Stimulated activated naive CD8-positive, alpha-beta T cell treated with anti-CD3 and anti-CD28 coated beads, Interleukin-15, Interleukin-2, amounts not matched to agents 100 U/mL and 50 U/mL, for 24 hours (primary cell): ENCODE results near the gene IDS.
A peak's percentile ranks its signal among the peaks of the same experiment; 100 is the strongest.
"Not testable (repeated sequence)": the region's sequence is repeated elsewhere in the genome, so short reads cannot be mapped to it uniquely, and the experiment has no call there.

Experiments
- ATAC-seq: fragments of 150-1000 bp; cut with Tn5 transposase; one replicate; pipeline ENCODE4 v1.10.0; 2021
- DNase-seq: peaks from one replicate; pipeline ENCODE4 v3.0.0; 2021

Gene IDS

DNA sequence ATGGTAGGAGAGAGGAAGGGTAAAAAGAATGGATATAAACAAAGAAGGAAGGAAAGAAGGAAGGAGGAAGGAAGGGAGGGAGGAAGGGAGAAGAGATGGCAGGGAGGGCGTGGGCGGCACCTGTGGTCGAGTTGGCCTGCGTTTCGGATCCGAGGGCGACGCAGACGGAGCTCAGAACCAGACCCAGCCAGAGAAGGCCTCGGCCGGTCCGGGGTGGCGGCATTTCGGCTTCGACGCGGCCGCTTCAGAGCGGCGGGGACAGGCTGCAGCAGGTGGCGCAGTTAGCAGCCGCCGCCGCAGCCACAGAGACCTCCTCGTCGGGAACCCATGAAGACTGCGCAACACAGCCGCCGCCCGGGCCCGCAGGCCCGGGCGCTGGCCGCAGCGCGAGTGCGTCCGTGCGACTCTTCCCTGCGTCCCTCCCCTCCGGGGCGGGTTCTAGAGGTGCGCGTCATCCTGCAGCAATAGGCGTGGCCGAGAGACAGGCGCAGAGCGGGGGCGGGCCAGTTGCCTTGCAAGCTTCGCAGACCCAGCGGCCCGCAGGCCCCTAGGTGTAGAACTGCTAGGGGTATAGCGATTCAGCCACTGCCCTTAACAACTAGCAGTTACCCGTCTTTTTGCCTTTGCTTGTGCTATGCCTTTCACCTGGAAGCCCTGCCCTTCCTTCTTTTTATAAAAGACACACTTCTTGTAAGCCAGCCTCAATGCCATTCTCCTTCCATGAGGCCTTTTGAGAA is at the start of gene IDS:
Gene IDS, minus strand, starts transcription at position 392 of the 737 bp plus-strand sequence. Its CDS starts 169 bp downstream, at position 223.
- DNase-seq = peak; percentile 87
- peak; percentile 78 for ATAC-seq

DNA sequence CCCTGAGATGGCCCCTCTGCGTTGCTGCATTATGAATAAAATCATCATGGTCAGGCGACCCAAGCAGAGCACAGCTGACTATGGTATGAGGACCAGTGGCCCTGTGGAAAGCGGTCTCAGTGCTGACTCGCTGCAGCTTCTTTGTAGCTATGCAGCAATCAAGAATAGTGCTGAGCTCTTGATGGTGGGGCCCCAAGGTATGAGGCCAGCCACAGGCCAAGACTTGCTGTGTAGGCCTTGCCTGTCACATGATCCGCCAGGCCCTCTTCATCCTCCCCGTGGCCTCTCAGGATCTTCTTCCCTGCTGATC is 46.8 kb upstream of the IDS start:
- peak; percentile 55 for ATAC-seq
- not testable (repeated sequence) for DNase-seq

DNA sequence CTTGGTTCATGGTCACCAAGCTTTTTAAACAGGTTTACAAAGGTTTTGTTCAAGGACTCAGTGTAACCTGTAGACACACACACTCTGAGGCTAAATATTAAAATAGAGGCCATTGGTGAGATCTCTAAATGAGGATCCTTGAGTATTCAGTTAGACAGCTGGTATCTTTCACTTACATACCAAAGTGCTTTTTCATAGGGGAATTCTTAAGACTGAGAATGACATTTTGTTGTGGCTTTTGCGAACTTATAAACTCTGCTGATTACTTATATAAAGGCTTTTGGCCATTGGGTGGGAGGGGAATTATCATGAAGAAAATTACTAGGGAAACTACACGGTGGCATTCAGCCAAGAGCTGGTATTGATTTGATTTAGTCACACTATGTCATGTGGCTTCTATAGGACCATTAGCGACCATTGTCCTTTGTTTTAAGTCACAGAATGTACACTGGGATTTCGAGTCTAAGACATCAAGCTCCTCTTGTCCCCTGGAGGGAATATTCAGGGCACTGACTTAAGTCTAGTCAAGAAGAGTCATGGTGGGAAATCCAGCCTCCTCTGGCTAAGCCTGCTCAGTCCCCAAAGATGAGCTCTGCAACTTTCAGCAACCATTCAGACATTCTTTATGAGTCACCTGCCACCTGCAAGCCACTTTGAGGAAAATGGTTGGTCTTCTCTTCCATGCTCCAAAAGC is 46.3 kb upstream of the IDS start:
- peak; percentile 70 for ATAC-seq

GRCh38 chrX:149550454-149550853 is 45.3 kb upstream of the IDS start:
- ATAC-seq = peak; percentile 12
- not testable (repeated sequence) for DNase-seq

More for the DNA sequence above, 46.3 kb upstream of the IDS start:
- not testable (repeated sequence) for DNase-seq

DNA sequence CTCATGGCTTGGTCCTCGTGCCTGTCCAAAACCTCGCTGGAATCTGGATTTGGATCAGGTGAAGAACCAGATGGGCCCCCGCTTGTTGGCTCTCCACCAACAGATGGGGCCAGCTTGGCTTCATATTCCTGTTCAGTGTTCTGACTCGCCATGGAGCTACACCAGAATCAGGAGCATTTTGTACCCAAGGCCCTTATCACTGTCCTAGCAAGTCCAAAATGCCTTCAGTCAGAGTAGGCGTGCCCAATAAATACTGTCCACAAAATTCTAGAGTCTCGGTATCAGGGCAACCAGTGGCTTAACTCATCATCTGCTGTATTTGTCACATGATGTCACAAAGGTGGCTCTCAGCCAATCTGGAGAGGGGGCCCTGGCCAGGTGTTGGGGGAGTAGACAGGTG is 44.6 kb upstream of the IDS start, which contains the start of gene HSFX3:
Gene HSFX3, minus strand, starts transcription at position 224 of the 400 bp plus-strand sequence. Its CDS starts 72 bp downstream, at position 152.
- DNase-seq, ATAC-seq: not testable (repeated sequence)

DNA sequence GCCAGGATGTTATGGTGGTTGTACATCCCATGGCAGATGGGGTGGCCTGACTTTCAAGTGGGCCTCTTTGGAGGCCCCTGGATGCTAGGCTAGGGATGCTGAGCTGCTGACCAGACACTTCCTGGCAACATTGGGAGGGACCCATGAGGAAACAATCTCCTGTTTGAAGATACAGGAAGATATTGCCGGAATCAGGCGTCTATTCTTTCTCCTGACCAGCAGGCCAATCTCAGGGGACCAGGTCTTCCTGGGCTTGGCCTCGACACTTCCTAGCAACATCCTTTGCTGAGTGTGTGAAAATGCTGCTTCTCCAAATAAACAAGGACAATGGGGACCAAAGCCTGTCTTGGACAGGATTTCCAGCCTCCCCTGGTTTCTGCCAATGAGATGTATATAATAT is 42.7 kb upstream of the IDS start:
- not testable (repeated sequence) for ATAC-seq, DNase-seq

DNA sequence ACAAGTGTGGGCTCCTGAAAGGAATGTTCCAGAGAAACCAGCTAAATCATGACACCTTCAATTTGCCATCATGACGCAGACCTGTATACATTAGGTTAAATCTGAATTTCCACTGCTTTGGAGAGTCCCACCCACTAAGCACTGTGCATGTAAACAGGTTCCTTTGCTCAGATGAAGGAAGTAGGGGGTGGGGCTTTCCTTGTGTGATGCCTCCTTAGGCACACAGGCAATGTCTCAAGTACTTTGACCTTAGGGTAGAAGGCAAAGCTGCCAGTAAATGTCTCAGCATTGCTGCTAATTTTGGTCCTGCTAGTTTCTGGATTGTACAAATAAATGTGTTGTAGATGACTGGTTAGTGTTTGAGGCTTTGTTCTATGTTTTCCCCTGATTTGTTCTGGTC is 41.9 kb upstream of the IDS start:
- not testable (repeated sequence) for ATAC-seq, DNase-seq

GRCh38 chrX:149545545-149546543 is 40.7 kb upstream of the IDS start:
- ATAC-seq, DNase-seq: not testable (repeated sequence)

DNA sequence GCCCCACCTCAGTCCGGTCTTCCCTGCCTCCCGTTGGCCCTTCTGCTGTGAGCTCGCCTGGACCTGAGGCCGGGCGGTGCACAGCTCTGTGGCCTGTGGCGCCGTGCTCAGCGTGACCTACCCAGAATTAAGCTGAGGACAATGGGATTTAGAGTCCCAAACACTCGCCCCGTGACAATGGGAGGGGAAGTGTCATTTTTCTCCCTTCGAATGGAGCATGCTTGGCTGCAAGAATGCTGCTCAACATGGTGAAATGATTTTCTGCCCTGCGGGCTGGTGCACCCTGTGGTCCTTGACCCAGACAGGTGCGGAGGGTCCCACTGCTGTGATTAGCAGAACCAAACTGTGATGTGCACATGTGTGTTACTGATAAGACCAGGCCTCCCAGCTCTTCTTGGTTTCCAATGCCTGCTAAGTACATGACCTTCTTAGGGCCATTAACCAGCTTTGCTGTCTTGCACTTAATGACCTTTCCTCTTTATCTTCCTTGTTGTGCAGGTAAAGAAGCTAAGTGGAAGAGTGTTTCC is 36.5 kb upstream of the IDS start:
- DNase-seq (peak; percentile 11), ATAC-seq (no peak)

DNA sequence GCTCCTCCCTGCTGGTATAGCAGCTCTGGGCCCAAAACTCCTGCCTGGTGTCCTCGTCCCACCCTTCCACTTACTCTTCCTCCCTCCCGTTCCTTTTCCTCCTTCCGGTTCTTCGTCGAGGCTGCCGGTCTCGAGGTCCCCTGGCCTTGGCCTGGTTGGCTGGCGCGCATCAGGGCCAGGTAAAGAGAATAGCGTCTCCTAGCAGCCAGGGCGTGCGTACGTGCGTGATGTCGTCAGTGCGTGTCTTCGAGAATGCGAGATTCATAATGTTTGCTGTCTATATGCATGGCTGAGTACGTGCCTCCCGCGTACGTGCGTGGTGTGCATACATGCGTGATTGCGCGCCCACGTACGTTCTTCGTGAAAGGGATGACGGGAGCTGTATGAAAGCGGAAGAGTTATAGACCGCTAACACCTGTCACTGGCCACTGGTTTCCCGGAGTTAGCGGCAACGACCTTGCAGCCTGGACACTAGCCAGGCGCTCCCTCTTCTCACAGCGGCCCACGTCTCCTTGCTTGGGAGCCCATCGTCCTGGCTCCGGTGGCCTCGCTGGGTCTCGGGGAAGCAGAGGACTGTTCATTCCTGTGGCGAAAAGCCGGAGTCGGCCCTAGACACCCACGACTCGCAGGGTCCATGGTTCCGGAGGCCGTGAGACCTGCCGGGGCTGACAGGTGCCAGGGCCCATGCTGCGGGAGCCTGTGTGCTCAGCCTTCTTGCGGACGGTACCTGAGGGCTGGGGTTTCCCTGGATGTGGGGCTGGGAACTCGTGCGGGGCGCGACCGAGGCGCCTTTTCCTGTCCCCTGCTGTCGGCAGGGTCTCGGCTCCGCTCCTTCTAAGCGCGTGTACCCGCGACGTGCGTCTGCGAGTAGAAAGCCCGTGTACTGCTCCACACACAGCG is 35.8 kb upstream of the IDS start, which contains the start of gene EOLA1:
Gene EOLA1, plus strand, starts transcription at position 392 of the 900 bp plus-strand sequence. CDS start 4,619 bp downstream, outside the sequence.
- DNase-seq = peak; percentile 84
- ATAC-seq = peak; percentile 88

DNA sequence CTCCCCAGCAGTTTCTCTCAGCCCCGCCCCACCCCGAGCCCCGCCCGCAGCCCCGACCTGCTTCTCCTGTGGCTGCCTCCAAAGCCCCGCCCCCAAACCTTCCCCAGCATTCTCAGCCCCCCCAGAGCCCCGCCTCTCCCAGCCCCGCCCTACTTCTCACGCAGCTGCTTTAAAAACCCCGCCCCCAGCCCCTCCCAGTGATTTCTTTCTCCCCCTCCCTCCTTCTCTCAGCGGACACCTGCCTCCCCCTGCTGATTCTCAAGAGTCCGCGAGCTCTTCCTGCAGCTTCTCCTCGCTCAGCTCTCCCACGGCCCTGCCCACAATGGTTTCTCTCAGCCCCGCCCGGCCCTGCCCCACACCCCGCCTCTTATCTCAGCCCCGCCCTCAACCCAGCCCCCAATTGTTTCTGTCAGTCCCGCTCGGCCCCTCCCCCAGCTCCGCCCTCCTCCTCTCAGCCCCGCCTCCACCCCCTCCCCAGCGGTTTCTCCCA is 35.1 kb upstream of the IDS start:
- ATAC-seq = peak; percentile 59
- peak; percentile 87 for DNase-seq

DNA sequence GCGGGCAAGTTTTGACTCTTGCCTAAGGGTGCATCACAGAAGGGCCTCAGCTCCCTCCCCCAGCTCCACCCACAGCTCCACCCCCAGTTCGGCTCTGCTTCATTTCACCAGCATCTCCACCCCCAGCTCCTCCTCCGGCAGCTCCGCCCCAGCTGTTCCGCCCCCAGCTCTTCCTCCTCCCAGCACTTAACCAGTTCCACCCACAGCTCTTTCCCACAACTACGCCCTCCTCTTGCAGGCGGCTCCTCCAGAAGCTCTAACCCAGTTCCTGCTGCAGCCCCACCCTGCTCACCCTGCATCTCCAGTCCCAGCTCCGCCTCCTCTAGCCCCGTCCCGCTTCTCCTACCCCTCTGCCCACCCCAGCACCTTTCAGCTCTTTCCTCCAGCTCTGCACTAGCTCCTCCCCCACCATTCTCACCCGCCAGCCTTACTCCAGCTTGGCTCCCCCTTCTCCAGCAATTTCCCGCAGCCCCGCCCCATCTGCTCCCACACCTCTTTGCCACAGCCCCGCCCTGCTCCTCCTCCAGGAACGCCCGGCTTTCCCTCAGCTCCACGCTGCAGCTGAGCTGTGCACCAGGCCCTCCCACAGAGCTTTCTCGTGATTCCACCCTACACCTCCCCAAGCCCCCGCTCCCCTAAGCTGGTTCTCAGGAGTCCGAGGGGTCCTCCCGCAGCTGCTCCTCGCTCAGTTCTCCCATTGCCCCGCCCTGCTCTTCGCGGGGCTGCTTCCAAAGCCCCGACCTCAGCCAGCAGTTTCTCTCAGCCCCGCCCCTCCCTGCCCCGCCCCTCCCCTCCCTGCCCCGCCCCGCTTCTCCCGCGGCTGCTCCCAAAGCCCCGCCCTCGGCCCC is 34.4 kb upstream of the IDS start:
- DNase-seq (peak; percentile 81), ATAC-seq (peak; percentile 41)

- DNase-seq, ATAC-seq: not testable (repeated sequence)
Observed at GRCh38 chrX:149537474-149537873, 32.4 kb upstream of the IDS start.

- not testable (repeated sequence) for ATAC-seq, DNase-seq
Observed at GRCh38 chrX:149534926-149535602, 30.0 kb upstream of the IDS start.

GRCh38 chrX:149533999-149534398 is 28.9 kb upstream of the IDS start:
- DNase-seq, ATAC-seq: not testable (repeated sequence)

DNA sequence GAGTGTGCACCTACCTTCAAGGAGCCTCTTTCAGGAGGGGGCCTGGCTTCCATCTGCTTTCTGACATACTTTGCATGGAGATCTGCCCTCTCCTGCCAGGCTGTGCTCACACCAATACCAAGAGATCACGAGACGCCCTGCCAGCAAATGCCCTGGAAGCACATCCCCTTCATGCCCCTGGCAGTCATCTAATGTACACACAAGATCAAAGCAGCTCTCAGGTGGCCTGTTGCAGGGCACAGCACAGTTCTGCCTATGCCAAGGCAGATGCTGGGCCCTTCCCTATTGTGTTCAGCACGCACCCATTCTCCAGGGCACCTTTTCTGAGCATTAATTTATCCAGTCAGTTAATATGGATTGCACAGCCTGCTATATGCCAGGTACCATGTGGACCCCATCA is 27.8 kb upstream of the IDS start:
- DNase-seq, ATAC-seq: not testable (repeated sequence)

- ATAC-seq (peak; percentile 80), DNase-seq (no peak)
Observed at GRCh38 chrX:149531599-149531998, 26.5 kb upstream of the IDS start.

- DNase-seq = no peak
- ATAC-seq = no peak
Observed at GRCh38 chrX:149528381-149528780, 23.3 kb upstream of the IDS start.

GRCh38 chrX:149527705-149528104 is 22.6 kb upstream of the IDS start:
- DNase-seq = no peak
- peak; percentile 14 for ATAC-seq
